Gastroesophageal sphincter (tissue), 3 donors: ENCODE measurements around the gene ATP13A2.

Source experiments
- EP300 ChIP-seq: sonication (generic); formaldehyde crosslinking; IDR thresholded peaks from one replicate; pipeline ENCODE4 v1.6.1; 2017; ENCODE audit warnings: antibody characterized with exemption, mild to moderate bottlenecking
- POLR2A ChIP-seq, 2 donors: fragments of 450-650 bp; IDR thresholded peaks; one replicate each; pipeline ENCODE4 v1.6.1; 2017; ENCODE audit warnings: antibody characterized with exemption in 2 of 2, mild to moderate bottlenecking in 2 of 2, moderate library complexity in 1 of 2
- TF ChIP-seq, protein P1 (sequence below), 4 experiments: fragments of 200-600 bp in 2 of 4; fragments of 450-650 bp in 2 of 4; sonication (generic) in 1 of 4; IDR thresholded peaks; one replicate each; pipeline ENCODE4 v1.5.1; 2017 to 2019; ENCODE audit warnings: antibody characterized with exemption in 4 of 4, mild to moderate bottlenecking in 2 of 4, moderate library complexity in 2 of 4

DNA sequence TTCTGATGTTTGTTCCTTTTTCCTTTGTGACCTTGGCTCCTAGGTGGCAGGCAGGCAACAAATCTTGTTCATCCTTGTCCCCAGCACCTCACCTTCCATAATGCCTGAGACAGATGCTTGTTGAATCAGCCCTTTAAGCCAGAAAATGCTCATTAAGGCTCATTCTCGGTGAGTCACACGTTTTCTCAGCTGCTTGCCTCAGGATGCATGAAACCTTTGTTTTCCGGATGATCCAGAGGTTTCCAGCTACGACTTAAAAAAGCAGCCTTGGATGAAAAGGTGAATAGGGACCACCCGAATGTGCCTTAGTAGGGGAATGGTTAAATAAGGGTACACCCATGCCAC is 4.6 kb upstream of the ATP13A2 start:
- TF ChIP-seq, protein P1, sequence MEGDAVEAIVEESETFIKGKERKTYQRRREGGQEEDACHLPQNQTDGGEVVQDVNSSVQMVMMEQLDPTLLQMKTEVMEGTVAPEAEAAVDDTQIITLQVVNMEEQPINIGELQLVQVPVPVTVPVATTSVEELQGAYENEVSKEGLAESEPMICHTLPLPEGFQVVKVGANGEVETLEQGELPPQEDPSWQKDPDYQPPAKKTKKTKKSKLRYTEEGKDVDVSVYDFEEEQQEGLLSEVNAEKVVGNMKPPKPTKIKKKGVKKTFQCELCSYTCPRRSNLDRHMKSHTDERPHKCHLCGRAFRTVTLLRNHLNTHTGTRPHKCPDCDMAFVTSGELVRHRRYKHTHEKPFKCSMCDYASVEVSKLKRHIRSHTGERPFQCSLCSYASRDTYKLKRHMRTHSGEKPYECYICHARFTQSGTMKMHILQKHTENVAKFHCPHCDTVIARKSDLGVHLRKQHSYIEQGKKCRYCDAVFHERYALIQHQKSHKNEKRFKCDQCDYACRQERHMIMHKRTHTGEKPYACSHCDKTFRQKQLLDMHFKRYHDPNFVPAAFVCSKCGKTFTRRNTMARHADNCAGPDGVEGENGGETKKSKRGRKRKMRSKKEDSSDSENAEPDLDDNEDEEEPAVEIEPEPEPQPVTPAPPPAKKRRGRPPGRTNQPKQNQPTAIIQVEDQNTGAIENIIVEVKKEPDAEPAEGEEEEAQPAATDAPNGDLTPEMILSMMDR (IDR thresholded peaks at IDR 0.05) = no peak
- TF ChIP-seq EP300 (no peak), POLR2A (IDR thresholded peaks at IDR 0.05) (no peak)
